GM12878 (cell line): Measurements from ENCODE around the gene CDH4. TPM values are rescaled to one million over a fixed set of nuclear protein-coding genes. Genes with fewer than 3 reads are reported as not detected.

ENCODE experiments used
- ATAC-seq: fragments of 200-7000 bp; cut with Tn5 transposase; 3 replicates; pipeline ENCODE4 v1.9.1; 2020; ENCODE audit warnings: mild to moderate bottlenecking, moderate library complexity
- BruUV-seq: library from RNA; stranded (reverse); fragments of 400-500 nt; replicated peaks from 2 replicates; lab custom pipeline; 2021; lab: Mats Ljungman, UMichigan
- CTCF ChIA-PET: fragments of 300-600 bp; sonication (Branson Sonifier 250); formaldehyde crosslinking; extraction: SDS; loops from one replicate; lab custom pipeline; 2021; ENCODE audit warnings: inconsistent platforms; lab: Yijun Ruan, JAX
- POLR2A ChIA-PET: fragments of 350-600 bp; formaldehyde crosslinking; extraction: SDS; loops from one replicate; lab custom pipeline; 2021; ENCODE audit warnings: inconsistent platforms; lab: Charles Lee
- RAD21 ChIA-PET: fragments of 300-600 bp; sonication (Branson Sonifier 250); formaldehyde crosslinking; loops from one replicate; lab custom pipeline; 2023; ENCODE audit warnings: antibody characterized with exemption; ENCODE audit not compliant: unreplicated experiment; lab: Charles Lee
- SMC1A ChIA-PET: fragments of 300-600 bp; sonication (Branson Sonifier 250); formaldehyde crosslinking; loops from one replicate; lab custom pipeline; 2023; ENCODE audit not compliant: unreplicated experiment, uncharacterized antibody; lab: Charles Lee
- DNase-seq: peaks from one replicate; pipeline ENCODE4 v3.0.0-alpha.2; 2011; ENCODE audit warnings: low read depth, low spot score
- FAIRE-seq: peaks from 3 replicates; lab custom pipeline; 2011; peaks lifted over from hg19 to GRCh38; lab: Jason Lieb, UNC
- H2AFZ ChIP-seq: 2 replicates; pipeline ENCODE4 v1.6.0; 2011; ENCODE audit warnings: low read depth, low read length, control low read depth; ENCODE audit not compliant: control insufficient read depth
- H3K27ac ChIP-seq: 2 replicates; pipeline ENCODE4 v1.5.1; 2011; ENCODE audit warnings: control low read depth; ENCODE audit not compliant: control insufficient read depth, insufficient read depth
- H3K27me3 ChIP-seq, 2 experiments: replicated peaks in 1 of 2; 2 replicates each; pipeline versions ENCODE4 v1.6.0 to v1.6.1; 2011; ENCODE audit warnings: low read length in 1 of 2; ENCODE audit not compliant: control insufficient read depth in 2 of 2, insufficient read depth in 2 of 2
- H3K36me3 ChIP-seq, 2 experiments: 2 replicates each; pipeline ENCODE4 v1.5.1; 2011; ENCODE audit warnings: low read length in 1 of 2; ENCODE audit not compliant: control insufficient read depth in 2 of 2, insufficient read depth in 2 of 2
- H3K4me1 ChIP-seq: 2 replicates; pipeline ENCODE4 v1.6.1; 2011; ENCODE audit warnings: mild to moderate bottlenecking, low read length, moderate library complexity, mixed read lengths; ENCODE audit not compliant: control insufficient read depth, insufficient read depth
- H3K4me2 ChIP-seq: 2 replicates; pipeline ENCODE4 v1.6.0; 2011; ENCODE audit warnings: control low read depth; ENCODE audit not compliant: control insufficient read depth, insufficient read depth
- H3K4me3 ChIP-seq: fragments of 200-600 bp; sonication (generic); 2 replicates; pipeline ENCODE4 v1.5.1; 2016
- H3K79me2 ChIP-seq: 2 replicates; pipeline ENCODE4 v1.6.0; 2011; ENCODE audit warnings: low read length; ENCODE audit not compliant: control insufficient read depth, insufficient read depth
- H3K9ac ChIP-seq: 2 replicates; pipeline ENCODE4 v1.8.0; 2011; ENCODE audit warnings: low read length, control low read depth, mixed read lengths; ENCODE audit not compliant: control insufficient read depth, insufficient read depth
- H3K9me3 ChIP-seq: replicated peaks from 3 replicates; pipeline ENCODE4 v1.5.1; 2011; ENCODE audit warnings: mild to moderate bottlenecking, low read length; ENCODE audit not compliant: control insufficient read depth, insufficient read depth
- H4K20me1 ChIP-seq: 2 replicates; pipeline ENCODE4 v1.6.0; 2011; ENCODE audit not compliant: control insufficient read depth, insufficient read depth
- BCL11A ChIP-seq: IDR thresholded peaks from 2 replicates; pipeline ENCODE4 v1.6.1; 2011; ENCODE audit warnings: low read depth, low read length
- EZH2 ChIP-seq: IDR thresholded peaks from 2 replicates; pipeline ENCODE4 v1.6.1; 2012; ENCODE audit warnings: low read depth, mild to moderate bottlenecking, control low read depth, inconsistent platforms, low read length, borderline replicate concordance; ENCODE audit not compliant: control insufficient read depth
- POLR2AphosphoS5 ChIP-seq: IDR thresholded peaks from 2 replicates; pipeline ENCODE4 v1.6.1; 2011; ENCODE audit warnings: mild to moderate bottlenecking, low read length, inconsistent platforms
- RELB ChIP-seq: fragments of 450-650 bp; IDR thresholded peaks from 2 replicates; pipeline ENCODE4 v1.6.1; 2017; ENCODE audit warnings: low read depth, mild to moderate bottlenecking, moderate library complexity
- SP1 ChIP-seq: IDR thresholded peaks from one replicate; pipeline ENCODE4 v1.6.1; 2011; ENCODE audit warnings: low read depth, low read length
- SRF ChIP-seq, 2 experiments: IDR thresholded peaks; 2 replicates each; pipeline ENCODE4 v1.6.1; 2011; ENCODE audit warnings: low read depth in 2 of 2, low read length in 2 of 2, mild to moderate bottlenecking in 1 of 2, moderate library complexity in 1 of 2
- ZNF207 ChIP-seq: fragments of 450-650 bp; IDR thresholded peaks from 2 replicates; pipeline ENCODE4 v1.6.1; 2014; ENCODE audit warnings: antibody characterized with exemption, mild to moderate bottlenecking, borderline replicate concordance
- ZNF217 ChIP-seq: fragments of 450-650 bp; IDR thresholded peaks from 2 replicates; pipeline ENCODE4 v1.6.1; 2017; ENCODE audit warnings: antibody characterized with exemption, mild to moderate bottlenecking
- WGBS: methylation state at CpG from one replicate; pipeline ENCODE4 v1.1.6; 2016; ENCODE audit warnings: low lambda C conversion rate; ENCODE audit not compliant: insufficient replicate concordance, insufficient coverage; ENCODE audit errors: missing lambda C conversion rate; 5-methylcytosine and 5-hydroxymethylcytosine counted together
- in situ Hi-C: fragments of 300-500 bp; cut with MboI; formaldehyde crosslinking; loops from 9 replicates; pipeline ENCODE4 v1.14.3; 2018; ENCODE audit warnings: mixed read lengths
- intact Hi-C: fragments of 100-400 bp; cut with micrococcal nuclease; formaldehyde crosslinking; loops from one replicate; pipeline ENCODE4 v1.14.2; 2022; ENCODE audit not compliant: unreplicated experiment
- polyA plus RNA-seq, 11 experiments: library from polyadenylated mRNA; depleted of rRNA in 4 of 11; unstranded in 6 of 11; stranded (reverse) in 5 of 11; fragments of >200 nt; fragmentation: Nextera tagmentation in 4 of 11; fragmentation: Illumina TruSeq in 1 of 11; extraction: Ambion mirVana in 4 of 11; extraction: Trizol in 1 of 11; gene quantifications; 1 replicate in 1 of 11; 2 replicates in 10 of 11; pipeline versions ENCODE4 v1.2.1 to v1.2.3, GENCODE V29; 2011 to 2016; ENCODE audit warnings: inconsistent platforms in 2 of 11, missing spikeins in 2 of 11, low read depth in 1 of 11
- total RNA-seq, 4 experiments: library from RNA; depleted of rRNA in 3 of 4; stranded (reverse); fragments of >200 nt in 3 of 4; fragmentation: Illumina TruSeq in 1 of 4; extraction: Trizol in 1 of 4; gene quantifications; 2 replicates each; pipeline versions ENCODE4 v1.2.1 to v1.2.3, GENCODE V29; 2013 to 2021
- TF ChIP-seq, protein P1 (sequence below): fragments of 450-650 bp; formaldehyde crosslinking; IDR thresholded peaks from 2 replicates; pipeline ENCODE4 v1.5.0; 2022; ENCODE audit warnings: mild to moderate bottlenecking, missing genetic modification characterization

Gene CDH4
- total and polyA plus RNA-seq, 10 of the 15 experiments (the other 5 are each of a cell fraction or from before 2014, with no cell fraction given), result not detected

GRCh38 chr20:61909028-61909427 lies 657.0 kb downstream of the CDH4 start:
- Histone ChIP-seq H2AFZ (no peak overlapping the region), H3K4me3 (no peak overlapping the region), H3K4me1 (peaks cover 29% of the 10 kb centered on the region), H3K36me3 (no peaks in the 10 kb centered on the region), H3K27me3 (no peaks in the 10 kb centered on the region), H3K79me2 (no peaks in the 10 kb centered on the region), H4K20me1 (no peaks in the 10 kb centered on the region), H3K9me3 (peaks cover 8% of the 10 kb centered on the region), H3K9ac (no peak overlapping the region), H3K4me2 (peak overlapping the region; percentile 57), H3K27ac (no peak overlapping the region)
- FAIRE-seq (no peak), ATAC-seq (no peak), DNase-seq (no peak)
- 20% methylated on average over 9 of the region's 9 CpGs for WGBS
- intact Hi-C loops, result no loop called here
- TF ChIP-seq, protein P1, sequence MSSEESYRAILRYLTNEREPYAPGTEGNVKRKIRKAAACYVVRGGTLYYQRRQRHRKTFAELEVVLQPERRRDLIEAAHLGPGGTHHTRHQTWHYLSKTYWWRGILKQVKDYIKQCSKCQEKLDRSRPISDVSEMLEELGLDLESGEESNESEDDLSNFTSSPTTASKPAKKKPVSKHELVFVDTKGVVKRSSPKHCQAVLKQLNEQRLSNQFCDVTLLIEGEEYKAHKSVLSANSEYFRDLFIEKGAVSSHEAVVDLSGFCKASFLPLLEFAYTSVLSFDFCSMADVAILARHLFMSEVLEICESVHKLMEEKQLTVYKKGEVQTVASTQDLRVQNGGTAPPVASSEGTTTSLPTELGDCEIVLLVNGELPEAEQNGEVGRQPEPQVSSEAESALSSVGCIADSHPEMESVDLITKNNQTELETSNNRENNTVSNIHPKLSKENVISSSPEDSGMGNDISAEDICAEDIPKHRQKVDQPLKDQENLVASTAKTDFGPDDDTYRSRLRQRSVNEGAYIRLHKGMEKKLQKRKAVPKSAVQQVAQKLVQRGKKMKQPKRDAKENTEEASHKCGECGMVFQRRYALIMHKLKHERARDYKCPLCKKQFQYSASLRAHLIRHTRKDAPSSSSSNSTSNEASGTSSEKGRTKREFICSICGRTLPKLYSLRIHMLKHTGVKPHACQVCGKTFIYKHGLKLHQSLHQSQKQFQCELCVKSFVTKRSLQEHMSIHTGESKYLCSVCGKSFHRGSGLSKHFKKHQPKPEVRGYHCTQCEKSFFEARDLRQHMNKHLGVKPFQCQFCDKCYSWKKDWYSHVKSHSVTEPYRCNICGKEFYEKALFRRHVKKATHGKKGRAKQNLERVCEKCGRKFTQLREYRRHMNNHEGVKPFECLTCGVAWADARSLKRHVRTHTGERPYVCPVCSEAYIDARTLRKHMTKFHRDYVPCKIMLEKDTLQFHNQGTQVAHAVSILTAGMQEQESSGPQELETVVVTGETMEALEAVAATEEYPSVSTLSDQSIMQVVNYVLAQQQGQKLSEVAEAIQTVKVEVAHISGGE (CRISPR knock-in tag), result no peak
- no peak for TF ChIP-seq ZNF217
- no peak for TF ChIP-seq POLR2AphosphoS5
- no peak for TF ChIP-seq BCL11A
- TF ChIP-seq EZH2, result no peak
- TF ChIP-seq RELB, result no peak
- TF ChIP-seq SRF (IDR thresholded peaks at IDR 0.05; ENCODE audit: low read depth in 2 of 2, low read length in 2 of 2), result no peak
- no peak for TF ChIP-seq ZNF207
- TF ChIP-seq SP1, result no peak
- in situ Hi-C loops, result loop anchor here (5.0 kb wide), 1 partner anchor 52 kb away; no protein-coding TSS in a partner anchor
- SMC1A ChIA-PET, result no interaction called here
- CTCF ChIA-PET, result interaction anchor here (1.1 to 4.1 kb wide), 3 partner anchors 13 to 22 kb away, joined by 3 to 18 read pairs (median 4); no protein-coding TSS in a partner anchor
- RAD21 ChIA-PET, result no interaction called here
- POLR2A ChIA-PET, result no interaction called here
- BruUV-seq, result no TSS peak
